CD4-positive, alpha-beta T cell treated with Interleukin-12 subunit alpha and Interleukin-12 subunit beta, for 1 hour (primary cell): ENCODE results near the gene TRIP10.
"Not testable (repeated sequence)": the region's sequence is repeated elsewhere in the genome, so short reads cannot be mapped to it uniquely, and the experiment has no call there.

ENCODE experiments used
- DNase-seq: peaks from one replicate; pipeline ENCODE4 v3.0.0-alpha.2; 2020

The TRIP10 gene

GRCh38 chr19:6744381-6745301, 5.2 kb downstream of the TRIP10 start:
- DNase-seq, result no peak

- no peak for DNase-seq
Observed at GRCh38 chr19:6745965-6746364, 6.5 kb downstream of the TRIP10 start.

GRCh38 chr19:6748543-6748942, 9.1 kb downstream of the TRIP10 start:
- not testable (repeated sequence) for DNase-seq

DNA sequence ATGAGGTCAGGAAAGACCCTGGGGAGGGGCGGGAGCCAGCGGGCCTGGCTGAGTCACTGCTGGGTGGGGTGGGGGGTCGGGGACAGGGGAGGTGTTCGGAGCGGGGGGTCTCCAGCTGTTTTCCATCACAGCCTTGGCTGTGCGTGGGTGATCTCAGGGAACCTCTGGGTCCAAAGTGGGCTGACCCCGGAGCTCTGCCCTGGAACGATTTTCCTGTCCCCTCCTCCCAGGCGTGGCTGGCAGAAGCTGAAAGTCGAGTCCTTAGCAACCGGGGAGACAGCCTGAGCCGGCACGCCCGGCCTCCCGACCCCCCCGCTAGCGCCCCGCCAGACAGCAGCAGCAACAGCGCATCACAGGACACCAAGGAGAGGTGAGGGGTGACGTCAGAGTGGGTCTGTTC, 10.6 kb downstream of the TRIP10 start:
- DNase-seq, result no peak

DNA sequence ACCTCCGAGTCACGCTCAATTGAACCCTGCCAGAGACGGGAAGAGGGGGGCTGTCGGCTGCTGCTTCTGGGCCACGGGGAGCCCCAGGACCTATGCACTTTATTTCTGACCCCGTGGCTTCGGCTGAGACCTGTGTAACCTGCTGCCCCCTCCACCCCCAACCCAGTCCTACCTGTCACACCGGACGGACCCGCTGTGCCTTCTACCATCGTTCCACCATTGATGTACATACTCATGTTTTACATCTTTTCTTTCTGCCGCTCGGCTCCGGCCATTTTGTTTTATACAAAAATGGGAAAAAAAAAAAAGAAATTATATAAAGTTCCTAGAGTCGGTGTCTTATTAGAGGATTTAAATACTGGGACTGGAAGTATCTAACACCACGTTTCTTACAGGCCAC, 11.7 kb downstream of the TRIP10 start:
- DNase-seq, result no peak

GRCh38 chr19:6752256-6753177, 13.0 kb downstream of the TRIP10 start:
- no peak for DNase-seq

GRCh38 chr19:6753178-6754031, 13.9 kb downstream of the TRIP10 start:
- DNase-seq, result peak; percentile 84

DNA sequence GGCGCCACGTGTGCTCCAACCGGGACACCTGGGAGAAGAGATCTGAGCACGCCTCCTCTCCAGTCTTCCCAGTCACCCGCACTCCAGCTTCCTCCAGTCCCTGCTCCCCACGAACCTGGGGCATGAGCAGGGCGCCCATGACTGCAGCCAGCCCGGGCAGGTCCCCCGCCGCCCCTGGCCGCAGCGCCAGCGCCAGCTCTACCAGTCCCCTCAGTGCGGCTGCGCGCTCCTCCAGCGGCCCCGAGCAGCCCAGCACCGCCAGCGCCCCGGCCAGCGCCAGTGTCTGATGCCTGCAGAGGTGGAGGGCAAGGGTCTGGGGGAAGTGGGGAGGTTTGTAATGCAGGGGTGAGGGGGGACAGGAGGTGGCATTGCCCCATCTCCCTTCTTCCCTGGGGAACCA, 14.7 kb downstream of the TRIP10 start:
- DNase-seq, result no peak

GRCh38 chr19:6754653-6755463, 15.4 kb downstream of the TRIP10 start:
- no peak for DNase-seq

DNA sequence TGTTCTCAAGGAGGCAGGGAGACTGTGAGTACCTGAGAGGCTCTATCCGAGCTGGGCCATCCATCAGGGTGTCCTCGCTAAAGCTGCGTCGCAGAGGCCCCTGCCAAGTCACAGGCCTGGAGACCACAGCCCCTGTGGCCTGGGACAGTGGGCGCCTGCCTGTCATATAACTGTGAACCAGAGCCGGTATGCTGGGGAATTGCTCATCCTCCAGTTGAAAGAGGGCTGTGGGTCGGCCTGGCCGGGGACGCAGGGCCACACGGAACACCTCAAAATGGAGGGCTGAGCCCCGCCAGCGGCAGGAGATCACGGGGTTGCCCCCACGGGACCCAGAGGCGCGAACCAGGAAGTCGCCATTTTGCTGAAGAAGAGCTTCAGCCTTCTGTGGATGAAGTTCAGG, 21.1 kb downstream of the TRIP10 start:
- DNase-seq, result no peak

DNA sequence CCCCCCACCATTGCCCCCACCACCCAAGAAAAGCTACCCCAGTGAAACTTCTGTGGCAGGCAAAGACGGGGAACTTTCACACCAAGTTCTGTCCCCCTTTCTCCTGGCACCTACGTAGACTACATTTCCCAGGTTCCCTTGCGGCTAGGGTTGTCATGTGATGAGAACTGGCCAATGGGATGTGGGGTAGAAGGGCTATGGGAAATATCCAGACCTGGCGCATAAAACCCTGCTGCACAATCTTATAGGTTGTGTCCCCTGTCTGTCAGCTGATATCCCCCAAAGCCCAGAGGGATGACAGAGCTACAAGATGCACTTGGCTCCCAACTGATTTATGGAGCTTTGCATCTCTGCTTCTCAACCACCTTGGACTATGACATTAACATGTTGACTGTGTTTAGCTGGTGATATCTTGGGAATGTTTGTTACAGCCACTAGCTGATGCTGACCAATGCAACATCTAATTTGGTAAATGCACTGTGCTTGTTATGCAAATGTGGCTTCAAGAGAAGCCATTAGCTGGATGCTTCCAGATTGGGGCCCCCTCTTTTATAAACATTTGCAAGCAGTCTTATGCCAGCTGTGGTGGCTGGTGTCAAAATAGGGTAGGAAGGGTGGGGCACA, 21.7 kb downstream of the TRIP10 start:
- no peak for DNase-seq

GRCh38 chr19:6762253-6762797, 22.8 kb downstream of the TRIP10 start:
- DNase-seq, result not testable (repeated sequence)

- DNase-seq, result peak; percentile 40
Observed at GRCh38 chr19:6765738-6766356, 26.4 kb downstream of the TRIP10 start.

GRCh38 chr19:6766357-6767080, 27.0 kb downstream of the TRIP10 start:
- DNase-seq, result peak; percentile 25

DNA sequence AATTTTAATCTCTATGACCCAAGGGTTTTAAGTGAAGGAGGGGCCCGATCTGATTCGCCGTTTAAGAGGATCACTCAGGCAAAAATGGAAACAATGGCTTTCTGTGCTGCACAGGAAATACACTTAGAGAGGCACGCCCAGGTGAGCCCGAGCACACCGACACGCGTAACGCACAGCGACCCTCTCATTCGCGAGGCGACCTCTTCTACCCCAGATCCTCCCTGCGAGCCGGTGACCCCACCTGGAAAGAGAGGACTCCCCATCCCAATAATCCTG, 27.5 kb downstream of the TRIP10 start:
- DNase-seq, result no peak

GRCh38 chr19:6767357-6768235, 28.1 kb downstream of the TRIP10 start, which contains the start of gene SH2D3A:
Gene SH2D3A, minus strand, starts transcription at chr19:6767435. Its CDS starts 3,687 bp downstream, at chr19:6763748.
- DNase-seq, result peak; percentile 97

DNA sequence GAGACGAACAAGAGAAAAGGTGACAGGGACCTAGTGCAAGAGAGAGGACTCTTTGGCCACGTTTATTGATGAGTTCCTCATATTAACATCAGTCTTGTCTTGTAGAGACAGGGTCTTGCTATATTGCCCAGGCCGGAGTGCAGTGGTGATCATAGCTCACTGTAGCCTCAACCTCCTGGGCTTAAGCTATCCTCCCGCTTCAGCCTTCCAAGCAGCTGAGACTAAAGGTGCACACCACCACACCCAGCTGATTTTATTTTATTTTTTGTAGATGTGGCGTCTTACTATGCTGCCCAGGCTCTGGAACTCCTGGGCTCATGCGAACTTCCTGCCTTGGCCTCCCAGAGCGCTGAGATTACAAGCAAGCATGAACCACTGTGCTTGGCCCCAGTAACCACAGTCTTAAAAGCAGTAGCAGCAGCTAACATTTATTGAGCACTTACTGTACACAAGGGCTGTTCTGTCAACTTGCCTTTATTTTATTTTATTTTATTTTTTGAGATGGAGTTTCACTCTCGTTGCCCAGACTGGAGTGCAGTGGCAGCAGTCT, 28.8 kb downstream of the TRIP10 start:
- peak; percentile 40 for DNase-seq

DNA sequence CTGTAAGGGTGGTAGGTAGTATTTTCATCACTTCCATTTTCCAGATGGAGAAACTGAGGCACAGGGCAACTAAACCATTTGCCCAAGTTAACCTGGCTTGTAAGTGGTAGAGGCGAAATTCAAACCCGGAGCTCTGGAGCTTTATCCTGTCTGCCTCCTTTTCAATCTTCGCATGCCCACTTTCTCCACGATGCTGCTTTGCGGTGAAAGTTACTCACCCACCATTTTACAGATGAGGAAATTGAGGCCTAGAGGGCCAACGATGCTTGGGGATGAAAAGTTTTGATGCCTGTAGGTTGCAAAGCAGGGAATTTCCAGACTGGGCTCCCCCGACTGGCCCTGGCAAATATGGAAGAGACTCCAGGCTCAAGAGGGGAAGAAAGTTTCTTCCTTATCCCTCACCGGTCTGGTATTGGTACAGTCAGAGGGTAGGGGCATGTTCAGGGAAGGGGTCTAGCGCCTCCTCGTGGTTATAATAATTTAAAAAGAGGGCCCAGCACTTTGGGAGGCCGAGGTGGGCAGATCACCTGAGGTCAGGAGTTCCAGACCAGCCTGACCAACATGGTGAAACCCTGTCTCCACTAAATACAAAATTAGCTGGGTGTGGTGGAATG, 29.6 kb downstream of the TRIP10 start:
- peak; percentile 47 for DNase-seq
